Measurements from ENCODE around the gene PDZD2. TPM values are rescaled to one million over a fixed set of nuclear protein-coding genes. Genes with fewer than 3 reads are reported as not detected.

The PDZD2 gene
- total and polyA plus RNA-seq, 2 experiments from 2014 or later: 8.3 to 16.9 TPM

DNA sequence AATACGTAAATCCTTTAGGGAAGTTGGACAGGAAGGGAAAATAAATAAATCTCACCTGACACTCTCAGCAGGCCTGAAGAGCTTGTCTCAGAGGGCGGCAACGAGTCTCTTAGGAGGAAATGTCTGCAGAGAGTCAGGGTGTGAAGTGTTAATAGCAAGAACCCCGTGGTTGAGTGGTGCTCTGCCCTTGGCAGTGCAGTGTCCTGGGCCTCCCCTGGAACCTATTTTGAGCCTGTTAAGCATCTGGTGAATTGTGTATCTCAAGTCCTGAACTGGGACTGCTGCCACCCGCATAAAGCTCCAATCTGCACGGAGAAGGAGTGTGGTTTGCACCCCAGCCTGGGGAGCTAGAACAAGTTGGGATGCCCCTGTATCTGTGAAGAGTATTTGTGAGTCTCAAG is 323.4 kb downstream of the PDZD2 start:
- peaks cover 36% of the 10 kb centered on the region for H3K4me1 Mint-ChIP-seq
- H3K27me3 Mint-ChIP-seq (ENCODE audit: insufficient read depth, low read depth, poor library complexity): peaks cover 14% of the 10 kb centered on the region
- H3K36me3 ChIP-seq (ENCODE audit: insufficient read depth): no peaks in the 10 kb centered on the region
- H3K27ac ChIP-seq (ENCODE audit: low read depth): no peak overlapping the region
- H3K79me2 ChIP-seq (replicated peaks; ENCODE audit: insufficient read depth): no peaks in the 10 kb centered on the region
- H3K4me3 ChIP-seq: no peak overlapping the region
- H2AFZ ChIP-seq: no peak overlapping the region
- no peak for TF ChIP-seq STAT1 (IDR thresholded peaks at IDR 0.05; ENCODE audit: unreplicated experiment)
- TF ChIP-seq, protein P1, sequence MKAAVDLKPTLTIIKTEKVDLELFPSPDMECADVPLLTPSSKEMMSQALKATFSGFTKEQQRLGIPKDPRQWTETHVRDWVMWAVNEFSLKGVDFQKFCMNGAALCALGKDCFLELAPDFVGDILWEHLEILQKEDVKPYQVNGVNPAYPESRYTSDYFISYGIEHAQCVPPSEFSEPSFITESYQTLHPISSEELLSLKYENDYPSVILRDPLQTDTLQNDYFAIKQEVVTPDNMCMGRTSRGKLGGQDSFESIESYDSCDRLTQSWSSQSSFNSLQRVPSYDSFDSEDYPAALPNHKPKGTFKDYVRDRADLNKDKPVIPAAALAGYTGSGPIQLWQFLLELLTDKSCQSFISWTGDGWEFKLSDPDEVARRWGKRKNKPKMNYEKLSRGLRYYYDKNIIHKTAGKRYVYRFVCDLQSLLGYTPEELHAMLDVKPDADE (IDR thresholded peaks at IDR 0.05): no peak
- TF ChIP-seq POLR2AphosphoS5 (IDR thresholded peaks at IDR 0.05; ENCODE audit: low read depth): no peak
- no peak for TF ChIP-seq CREB1 (CRISPR knock-in tag; IDR thresholded peaks at IDR 0.05; ENCODE audit: low read depth)
- no peak for TF ChIP-seq NANOG (IDR thresholded peaks at IDR 0.05; ENCODE audit: borderline replicate concordance)
- no peak for TF ChIP-seq REST (IDR thresholded peaks at IDR 0.05; ENCODE audit: unreplicated experiment)
- TF ChIP-seq, protein P2, sequence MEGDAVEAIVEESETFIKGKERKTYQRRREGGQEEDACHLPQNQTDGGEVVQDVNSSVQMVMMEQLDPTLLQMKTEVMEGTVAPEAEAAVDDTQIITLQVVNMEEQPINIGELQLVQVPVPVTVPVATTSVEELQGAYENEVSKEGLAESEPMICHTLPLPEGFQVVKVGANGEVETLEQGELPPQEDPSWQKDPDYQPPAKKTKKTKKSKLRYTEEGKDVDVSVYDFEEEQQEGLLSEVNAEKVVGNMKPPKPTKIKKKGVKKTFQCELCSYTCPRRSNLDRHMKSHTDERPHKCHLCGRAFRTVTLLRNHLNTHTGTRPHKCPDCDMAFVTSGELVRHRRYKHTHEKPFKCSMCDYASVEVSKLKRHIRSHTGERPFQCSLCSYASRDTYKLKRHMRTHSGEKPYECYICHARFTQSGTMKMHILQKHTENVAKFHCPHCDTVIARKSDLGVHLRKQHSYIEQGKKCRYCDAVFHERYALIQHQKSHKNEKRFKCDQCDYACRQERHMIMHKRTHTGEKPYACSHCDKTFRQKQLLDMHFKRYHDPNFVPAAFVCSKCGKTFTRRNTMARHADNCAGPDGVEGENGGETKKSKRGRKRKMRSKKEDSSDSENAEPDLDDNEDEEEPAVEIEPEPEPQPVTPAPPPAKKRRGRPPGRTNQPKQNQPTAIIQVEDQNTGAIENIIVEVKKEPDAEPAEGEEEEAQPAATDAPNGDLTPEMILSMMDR (conservative IDR thresholded peaks at IDR 0.05; ENCODE audit: low read depth in 2 of 2): no peak
- TF ChIP-seq EZH2phosphoT487 (IDR thresholded peaks at IDR 0.05; ENCODE audit: unreplicated experiment): no peak
- TF ChIP-seq ZNF331 (CRISPR knock-in tag; IDR thresholded peaks at IDR 0.05; ENCODE audit: low read depth): no peak
- TF ChIP-seq ZNF114 (CRISPR knock-in tag; IDR thresholded peaks at IDR 0.05): no peak
- TF ChIP-seq, protein P3, sequence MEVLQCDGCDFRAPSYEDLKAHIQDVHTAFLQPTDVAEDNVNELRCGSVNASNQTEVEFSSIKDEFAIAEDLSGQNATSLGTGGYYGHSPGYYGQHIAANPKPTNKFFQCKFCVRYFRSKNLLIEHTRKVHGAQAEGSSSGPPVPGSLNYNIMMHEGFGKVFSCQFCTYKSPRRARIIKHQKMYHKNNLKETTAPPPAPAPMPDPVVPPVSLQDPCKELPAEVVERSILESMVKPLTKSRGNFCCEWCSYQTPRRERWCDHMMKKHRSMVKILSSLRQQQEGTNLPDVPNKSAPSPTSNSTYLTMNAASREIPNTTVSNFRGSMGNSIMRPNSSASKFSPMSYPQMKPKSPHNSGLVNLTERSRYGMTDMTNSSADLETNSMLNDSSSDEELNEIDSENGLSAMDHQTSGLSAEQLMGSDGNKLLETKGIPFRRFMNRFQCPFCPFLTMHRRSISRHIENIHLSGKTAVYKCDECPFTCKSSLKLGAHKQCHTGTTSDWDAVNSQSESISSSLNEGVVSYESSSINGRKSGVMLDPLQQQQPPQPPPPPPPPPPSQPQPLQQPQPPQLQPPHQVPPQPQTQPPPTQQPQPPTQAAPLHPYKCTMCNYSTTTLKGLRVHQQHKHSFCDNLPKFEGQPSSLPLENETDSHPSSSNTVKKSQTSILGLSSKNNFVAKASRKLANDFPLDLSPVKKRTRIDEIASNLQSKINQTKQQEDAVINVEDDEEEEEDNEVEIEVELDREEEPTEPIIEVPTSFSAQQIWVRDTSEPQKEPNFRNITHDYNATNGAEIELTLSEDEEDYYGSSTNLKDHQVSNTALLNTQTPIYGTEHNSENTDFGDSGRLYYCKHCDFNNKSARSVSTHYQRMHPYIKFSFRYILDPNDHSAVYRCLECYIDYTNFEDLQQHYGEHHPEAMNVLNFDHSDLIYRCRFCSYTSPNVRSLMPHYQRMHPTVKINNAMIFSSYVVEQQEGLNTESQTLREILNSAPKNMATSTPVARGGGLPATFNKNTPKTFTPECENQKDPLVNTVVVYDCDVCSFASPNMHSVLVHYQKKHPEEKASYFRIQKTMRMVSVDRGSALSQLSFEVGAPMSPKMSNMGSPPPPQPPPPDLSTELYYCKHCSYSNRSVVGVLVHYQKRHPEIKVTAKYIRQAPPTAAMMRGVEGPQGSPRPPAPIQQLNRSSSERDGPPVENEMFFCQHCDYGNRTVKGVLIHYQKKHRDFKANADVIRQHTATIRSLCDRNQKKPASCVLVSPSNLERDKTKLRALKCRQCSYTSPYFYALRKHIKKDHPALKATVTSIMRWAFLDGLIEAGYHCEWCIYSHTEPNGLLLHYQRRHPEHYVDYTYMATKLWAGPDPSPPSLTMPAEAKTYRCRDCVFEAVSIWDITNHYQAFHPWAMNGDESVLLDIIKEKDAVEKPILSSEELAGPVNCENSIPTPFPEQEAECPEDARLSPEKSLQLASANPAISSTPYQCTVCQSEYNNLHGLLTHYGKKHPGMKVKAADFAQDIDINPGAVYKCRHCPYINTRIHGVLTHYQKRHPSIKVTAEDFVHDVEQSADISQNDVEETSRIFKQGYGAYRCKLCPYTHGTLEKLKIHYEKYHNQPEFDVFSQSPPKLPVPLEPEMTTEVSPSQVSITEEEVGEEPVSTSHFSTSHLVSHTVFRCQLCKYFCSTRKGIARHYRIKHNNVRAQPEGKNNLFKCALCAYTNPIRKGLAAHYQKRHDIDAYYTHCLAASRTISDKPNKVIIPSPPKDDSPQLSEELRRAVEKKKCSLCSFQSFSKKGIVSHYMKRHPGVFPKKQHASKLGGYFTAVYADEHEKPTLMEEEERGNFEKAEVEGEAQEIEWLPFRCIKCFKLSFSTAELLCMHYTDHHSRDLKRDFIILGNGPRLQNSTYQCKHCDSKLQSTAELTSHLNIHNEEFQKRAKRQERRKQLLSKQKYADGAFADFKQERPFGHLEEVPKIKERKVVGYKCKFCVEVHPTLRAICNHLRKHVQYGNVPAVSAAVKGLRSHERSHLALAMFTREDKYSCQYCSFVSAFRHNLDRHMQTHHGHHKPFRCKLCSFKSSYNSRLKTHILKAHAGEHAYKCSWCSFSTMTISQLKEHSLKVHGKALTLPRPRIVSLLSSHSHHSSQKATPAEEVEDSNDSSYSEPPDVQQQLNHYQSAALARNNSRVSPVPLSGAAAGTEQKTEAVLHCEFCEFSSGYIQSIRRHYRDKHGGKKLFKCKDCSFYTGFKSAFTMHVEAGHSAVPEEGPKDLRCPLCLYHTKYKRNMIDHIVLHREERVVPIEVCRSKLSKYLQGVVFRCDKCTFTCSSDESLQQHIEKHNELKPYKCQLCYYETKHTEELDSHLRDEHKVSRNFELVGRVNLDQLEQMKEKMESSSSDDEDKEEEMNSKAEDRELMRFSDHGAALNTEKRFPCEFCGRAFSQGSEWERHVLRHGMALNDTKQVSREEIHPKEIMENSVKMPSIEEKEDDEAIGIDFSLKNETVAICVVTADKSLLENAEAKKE (CRISPR knock-in tag; IDR thresholded peaks at IDR 0.05): no peak
- ATAC-seq: peak; percentile 24; the same call in 2 of the 3 replicates
- H4K20me1 ChIP-seq (replicated peaks; ENCODE audit: insufficient read depth): no peaks in the 10 kb centered on the region
- no peaks in the 10 kb centered on the region; the same call in 2 of the 3 replicates for H3K9me3 Mint-ChIP-seq
- H3K4me1 ChIP-seq (ENCODE audit: insufficient read depth): peaks cover 19% of the 10 kb centered on the region
- DNase-seq (ENCODE audit: low spot score): no peak
- H3K4me3 Mint-ChIP-seq: no peak overlapping the region
- H3F3A ChIP-seq (replicated peaks; ENCODE audit: low read depth): peaks cover 4% of the 10 kb centered on the region; the same call in 1 of the 2 replicates
- no peak overlapping the region for H3K4me2 ChIP-seq
- H3K9me2 ChIP-seq (ENCODE audit: insufficient read depth): peaks cover 5% of the 10 kb centered on the region; the same call in 1 of the 2 replicates
- H3K36me3 Mint-ChIP-seq (ENCODE audit: low read depth): no peaks in the 10 kb centered on the region
- H3K27me3 ChIP-seq (ENCODE audit: insufficient read depth): no peaks in the 10 kb centered on the region
- H3K27ac Mint-ChIP-seq: no peak overlapping the region

Data from GM23338 (cell line).